OCI-LY7 (cell line): ENCODE results near the gene LHX6. TPM values are rescaled to one million over a fixed set of nuclear protein-coding genes. Genes with fewer than 3 reads are reported as not detected.
A peak's percentile ranks its signal among the peaks of the same experiment; 100 is the strongest.

Source experiments
- Bru-seq: library from RNA; stranded (reverse); fragments of 400-500 nt; gene quantifications from one replicate; lab custom pipeline; 2021; lab: Mats Ljungman, UMichigan
- BruChase-seq, 2 experiments: library from RNA; stranded (reverse); fragments of 400-500 nt; gene quantifications; one replicate each; lab custom pipeline; 2021; lab: Mats Ljungman, UMichigan
- BruUV-seq: library from RNA; stranded (reverse); fragments of 400-500 nt; replicated peaks from 2 replicates; lab custom pipeline; 2021; lab: Mats Ljungman, UMichigan
- CTCF ChIA-PET: fragments of 300-600 bp; sonication (Branson Sonifier 250); formaldehyde crosslinking; loops from one replicate; lab custom pipeline; 2022; ENCODE audit warnings: antibody characterized with exemption; ENCODE audit not compliant: unreplicated experiment; lab: Charles Lee
- POLR2A ChIA-PET: fragments of 300-600 bp; sonication (Branson Sonifier 250); formaldehyde crosslinking; loops from one replicate; lab custom pipeline; 2022; ENCODE audit warnings: antibody characterized with exemption; lab: Charles Lee
- DNase-seq: peaks from one replicate; pipeline ENCODE4 v3.0.0-alpha.2; 2015; ENCODE audit warnings: low spot score
- H2AFZ ChIP-seq: fragments of 200-600 bp; sonication (generic), shearing (Covaris generic); 2 replicates; pipeline ENCODE4 v1.6.1; 2014; ENCODE audit warnings: mild to moderate bottlenecking, antibody characterized with exemption, low read length, moderate library complexity
- H3K27ac ChIP-seq: fragments of 200-600 bp; sonication (generic); 2 replicates; pipeline ENCODE4 v1.5.1; 2014; ENCODE audit warnings: mixed run types, low read depth, mild to moderate bottlenecking, moderate library complexity, low read length, inconsistent platforms; ENCODE audit not compliant: poor library complexity, severe bottlenecking
- H3K36me3 ChIP-seq: fragments of 200-600 bp; sonication (generic); 2 replicates; pipeline ENCODE4 v1.6.1; 2014; ENCODE audit warnings: mild to moderate bottlenecking, antibody characterized with exemption, low read length, moderate library complexity, mixed read lengths; ENCODE audit not compliant: insufficient read depth
- H3K4me1 ChIP-seq: fragments of 200-600 bp; sonication (generic); 2 replicates; pipeline ENCODE4 v1.5.1; 2014; ENCODE audit warnings: mild to moderate bottlenecking, low read length; ENCODE audit not compliant: insufficient read depth, poor library complexity, severe bottlenecking
- H3K4me2 ChIP-seq: fragments of 200-600 bp; sonication (generic); 2 replicates; pipeline ENCODE4 v1.6.1; 2014; ENCODE audit warnings: mild to moderate bottlenecking, low read length
- H3K4me3 ChIP-seq: fragments of 200-600 bp; sonication (generic); 2 replicates; pipeline ENCODE4 v1.5.1; 2014; ENCODE audit warnings: mild to moderate bottlenecking, low read depth, low read length; ENCODE audit not compliant: poor library complexity, severe bottlenecking
- H3K79me2 ChIP-seq: fragments of 200-600 bp; sonication (generic); 2 replicates; pipeline ENCODE4 v1.6.1; 2016; ENCODE audit warnings: low read depth, mild to moderate bottlenecking, low read length, moderate library complexity, mixed read lengths; ENCODE audit not compliant: insufficient read depth
- H3K9me2 ChIP-seq: fragments of 200-600 bp; sonication (generic); 2 replicates; pipeline ENCODE4 v1.6.1; 2016; ENCODE audit warnings: mild to moderate bottlenecking, low read length, mixed read lengths; ENCODE audit not compliant: insufficient read depth
- H3K9me3 ChIP-seq: fragments of 200-600 bp; sonication (generic); 2 replicates; pipeline ENCODE4 v1.6.1; 2014; ENCODE audit warnings: mild to moderate bottlenecking, mixed run types, low read length, mixed read lengths
- H4K20me1 ChIP-seq: fragments of 200-600 bp; sonication (generic); 2 replicates; pipeline ENCODE4 v1.6.1; 2014; ENCODE audit warnings: mild to moderate bottlenecking, antibody characterized with exemption, low read length, moderate library complexity, mixed read lengths; ENCODE audit not compliant: insufficient read depth
- EZH2phosphoT487 ChIP-seq: fragments of 200-600 bp; sonication (generic); IDR thresholded peaks from 2 replicates; pipeline ENCODE4 v1.6.1; 2018; ENCODE audit warnings: low read depth, borderline replicate concordance, mild to moderate bottlenecking, mixed run types, antibody characterized with exemption, low read length, moderate library complexity, mixed read lengths
- intact Hi-C: fragments of 100-400 bp; cut with micrococcal nuclease; formaldehyde crosslinking; loops from one replicate; pipeline ENCODE4 v1.10.0; 2022; ENCODE audit not compliant: unreplicated experiment
- long read RNA-seq: library from polyadenylated mRNA; stranded (forward); transcript quantifications from one replicate; pipeline ENCODE4 v2.0.0, GENCODE V29; 2022
- total RNA-seq, 2 experiments: library from RNA; depleted of rRNA in 1 of 2; stranded (reverse); fragments of >200 nt in 1 of 2; shearing (Covaris generic) in 1 of 2; gene quantifications; 2 replicates each; pipeline ENCODE4 v1.2.3, GENCODE V29; 2014 to 2022
- TF ChIP-seq, protein P1 (sequence below): fragments of 200-600 bp; sonication (generic); conservative IDR thresholded peaks from 2 replicates; pipeline ENCODE4 v1.5.1; 2014; ENCODE audit warnings: mild to moderate bottlenecking, antibody characterized with exemption, low read length, moderate library complexity, mixed read lengths

Gene LHX6
- not detected in 2 replicates for total RNA-seq (2014; rRNA removed; shearing (Covaris generic))
- total RNA-seq (2022), result not detected in 2 replicates
- percentile 5 among the genes with signal in this experiment for Bru-seq, nascent RNA
- not detected for BruChase-seq, experiment 1, labeled RNA remaining after a 6-hour chase
- percentile 5 among the genes with signal in this experiment for BruChase-seq, experiment 2, labeled RNA remaining after a 2-hour chase
- long read RNA-seq, result 0 reads

DNA sequence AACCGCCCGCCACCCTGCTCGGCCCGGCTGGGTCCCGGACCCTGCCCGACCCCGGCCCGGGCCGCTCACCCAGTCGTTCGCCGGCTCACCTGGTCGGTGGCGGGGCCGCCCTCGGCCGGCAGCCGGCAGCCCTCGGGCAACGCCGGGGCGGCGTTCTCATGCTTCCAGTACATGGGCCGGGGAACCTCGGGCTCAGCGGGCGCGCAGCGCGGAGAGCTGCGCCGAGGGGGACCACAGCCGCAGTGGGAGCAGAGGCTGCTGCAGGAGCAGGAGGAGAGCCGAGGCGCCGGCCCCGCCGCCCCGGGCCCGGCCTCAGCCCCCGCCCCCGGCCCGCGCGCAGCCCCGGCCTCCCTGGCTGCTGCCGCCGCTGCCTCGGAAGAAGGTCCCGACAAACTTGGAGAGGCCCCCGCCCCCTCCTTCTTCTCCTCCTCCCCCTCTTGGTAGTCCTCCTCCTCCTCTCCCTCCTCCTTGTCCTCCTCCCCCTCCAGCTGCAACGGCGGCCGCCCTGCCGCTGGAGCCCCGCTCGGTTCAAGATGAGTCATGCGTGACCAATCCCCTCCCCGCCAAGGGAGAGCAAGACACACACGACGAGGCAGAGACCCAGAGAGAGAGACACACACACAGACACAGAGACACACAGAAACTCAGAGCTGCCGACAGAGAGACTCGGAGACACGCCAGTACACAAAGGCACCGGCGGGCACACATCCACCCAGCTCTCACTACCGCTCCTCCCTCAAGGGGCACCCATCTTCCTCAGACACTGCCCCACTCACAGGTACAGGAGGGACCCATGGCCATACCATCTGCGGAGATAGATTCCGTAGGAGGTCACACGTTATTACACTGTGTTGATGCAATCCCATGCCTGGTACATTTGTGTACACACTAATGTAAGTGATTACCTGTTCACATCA is at the start of gene LHX6:
LHX6 (minus strand) TSS at position 390 of the 917 bp plus-strand sequence; CDS start at position 173, 217 bp downstream.
- Histone ChIP-seq H3K4me3 (no peak within 1 kb of the TSS), H2AFZ (no peak within 1 kb of the TSS), H3K9me3 (no peaks in the 10 kb centered on the region), H3K36me3 (no peaks in the 10 kb centered on the region), H4K20me1 (no peaks in the 10 kb centered on the region), H3K79me2 (no peaks in the 10 kb centered on the region), H3K4me1 (no peaks in the 10 kb centered on the region), H3K4me2 (peak within 1 kb of the TSS; percentile 20; the same call in 1 of the 2 replicates), H3K9me2 (no peaks in the 10 kb centered on the region), H3K27ac (no peak within 1 kb of the TSS)
- DNase-seq, result no peak
- intact Hi-C loops, result no loop called here
- TF ChIP-seq, protein P1, sequence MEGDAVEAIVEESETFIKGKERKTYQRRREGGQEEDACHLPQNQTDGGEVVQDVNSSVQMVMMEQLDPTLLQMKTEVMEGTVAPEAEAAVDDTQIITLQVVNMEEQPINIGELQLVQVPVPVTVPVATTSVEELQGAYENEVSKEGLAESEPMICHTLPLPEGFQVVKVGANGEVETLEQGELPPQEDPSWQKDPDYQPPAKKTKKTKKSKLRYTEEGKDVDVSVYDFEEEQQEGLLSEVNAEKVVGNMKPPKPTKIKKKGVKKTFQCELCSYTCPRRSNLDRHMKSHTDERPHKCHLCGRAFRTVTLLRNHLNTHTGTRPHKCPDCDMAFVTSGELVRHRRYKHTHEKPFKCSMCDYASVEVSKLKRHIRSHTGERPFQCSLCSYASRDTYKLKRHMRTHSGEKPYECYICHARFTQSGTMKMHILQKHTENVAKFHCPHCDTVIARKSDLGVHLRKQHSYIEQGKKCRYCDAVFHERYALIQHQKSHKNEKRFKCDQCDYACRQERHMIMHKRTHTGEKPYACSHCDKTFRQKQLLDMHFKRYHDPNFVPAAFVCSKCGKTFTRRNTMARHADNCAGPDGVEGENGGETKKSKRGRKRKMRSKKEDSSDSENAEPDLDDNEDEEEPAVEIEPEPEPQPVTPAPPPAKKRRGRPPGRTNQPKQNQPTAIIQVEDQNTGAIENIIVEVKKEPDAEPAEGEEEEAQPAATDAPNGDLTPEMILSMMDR, result no peak
- TF ChIP-seq EZH2phosphoT487, result no peak; the same call in 1 of the 2 replicates
- BruUV-seq, result no TSS peak
- ChIA-PET POLR2A (no interaction called here), CTCF (no interaction called here)

DNA sequence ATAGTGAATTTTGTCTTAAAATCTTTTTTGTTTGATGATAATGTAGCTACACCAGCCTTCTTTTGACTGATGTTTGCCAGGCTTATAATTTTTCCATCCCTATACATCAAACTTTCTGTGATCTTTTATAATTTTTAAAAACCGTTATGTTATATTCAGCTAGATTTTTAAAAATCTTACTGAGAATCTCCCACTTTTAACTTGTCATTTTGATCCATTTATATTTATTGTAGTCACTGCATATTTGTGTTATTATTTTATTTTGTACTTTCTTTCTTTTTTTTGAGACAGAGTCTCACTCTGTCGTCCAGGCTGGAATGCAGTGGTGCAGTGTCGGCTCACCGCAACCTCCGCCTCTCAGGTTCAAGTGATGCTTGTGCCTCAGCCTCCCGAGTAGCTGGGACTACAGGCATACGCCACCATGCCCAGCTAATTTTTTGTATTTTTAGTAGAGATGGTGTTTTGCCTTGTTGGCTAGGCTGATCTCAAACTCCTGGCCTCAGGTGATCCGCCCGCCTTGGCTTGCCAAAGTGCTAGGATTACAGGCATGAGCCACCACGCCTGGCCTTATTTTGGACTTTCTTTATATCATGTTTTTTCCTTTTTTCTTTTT is 48.6 kb upstream of the LHX6 start:
- ChIA-PET POLR2A (interaction anchor here (1.0 to 1.1 kb wide), 2 partner anchors 8 to 13 kb away, joined by 3 to 4 read pairs; no protein-coding TSS in a partner anchor), CTCF (no interaction called here)
- no peak for DNase-seq
- Histone ChIP-seq H3K4me3 (no peak overlapping the region), H3K79me2 (peaks cover 68% of the 10 kb centered on the region; the same call in 1 of the 2 replicates), H3K4me2 (no peak overlapping the region), H2AFZ (no peak overlapping the region), H3K9me2 (no peaks in the 10 kb centered on the region), H3K4me1 (no peaks in the 10 kb centered on the region), H3K27ac (no peak overlapping the region), H4K20me1 (no peaks in the 10 kb centered on the region; the same call in 1 of the 2 replicates), H3K36me3 (peaks cover 99% of the 10 kb centered on the region), H3K9me3 (peaks cover 48% of the 10 kb centered on the region)
- TF ChIP-seq EZH2phosphoT487, result no peak
- TF ChIP-seq, protein P1, result no peak
- intact Hi-C loops, result no loop called here
- BruUV-seq, result no TSS peak
